ENCODE results near the gene CDC42SE2.

DNA sequence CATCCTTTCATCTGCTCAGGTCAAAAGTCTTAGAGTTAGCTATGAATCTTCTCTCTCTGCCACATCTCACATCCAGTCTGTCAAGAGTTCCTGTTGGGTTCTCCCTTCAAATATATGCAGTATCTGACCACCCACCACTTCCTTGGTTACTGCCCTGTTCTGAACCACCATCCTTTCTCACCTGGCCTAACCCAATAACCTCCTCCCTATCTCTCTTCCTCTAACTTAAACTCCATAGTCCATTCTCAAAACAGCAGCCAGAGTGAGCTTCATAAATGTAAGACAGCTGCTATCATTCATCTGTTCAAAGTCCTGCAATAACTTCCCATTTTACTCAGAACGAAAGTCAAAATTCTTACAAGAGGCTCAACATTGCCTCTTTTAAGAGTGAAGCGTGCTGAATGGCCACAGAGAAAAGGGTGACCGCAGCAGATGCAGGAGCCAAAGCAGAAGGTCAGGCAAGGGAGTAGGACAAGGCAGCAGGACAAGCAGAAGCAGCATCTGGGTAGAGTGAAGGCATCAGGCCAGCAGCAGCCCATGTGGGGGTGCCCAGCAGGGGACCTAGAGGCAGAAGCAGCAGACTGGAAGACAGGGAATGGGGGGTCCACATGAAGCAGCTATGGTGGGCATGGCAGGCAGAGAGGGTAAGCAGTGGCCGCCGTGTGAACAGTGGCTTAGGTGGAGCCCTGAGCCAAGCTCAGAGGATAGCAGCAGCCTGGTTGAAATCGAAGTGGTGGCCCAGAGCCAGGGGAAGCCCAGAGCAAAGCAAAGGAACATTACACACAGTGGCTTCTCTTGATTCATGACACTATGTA, 39.3 kb upstream of the CDC42SE2 start:
- TF ChIP-seq POLR2AphosphoS5 (IDR thresholded peaks at IDR 0.05; ENCODE audit: insufficient read depth in 1 of 2, low read depth in 1 of 2) = no peak
- TF ChIP-seq, protein P1, sequence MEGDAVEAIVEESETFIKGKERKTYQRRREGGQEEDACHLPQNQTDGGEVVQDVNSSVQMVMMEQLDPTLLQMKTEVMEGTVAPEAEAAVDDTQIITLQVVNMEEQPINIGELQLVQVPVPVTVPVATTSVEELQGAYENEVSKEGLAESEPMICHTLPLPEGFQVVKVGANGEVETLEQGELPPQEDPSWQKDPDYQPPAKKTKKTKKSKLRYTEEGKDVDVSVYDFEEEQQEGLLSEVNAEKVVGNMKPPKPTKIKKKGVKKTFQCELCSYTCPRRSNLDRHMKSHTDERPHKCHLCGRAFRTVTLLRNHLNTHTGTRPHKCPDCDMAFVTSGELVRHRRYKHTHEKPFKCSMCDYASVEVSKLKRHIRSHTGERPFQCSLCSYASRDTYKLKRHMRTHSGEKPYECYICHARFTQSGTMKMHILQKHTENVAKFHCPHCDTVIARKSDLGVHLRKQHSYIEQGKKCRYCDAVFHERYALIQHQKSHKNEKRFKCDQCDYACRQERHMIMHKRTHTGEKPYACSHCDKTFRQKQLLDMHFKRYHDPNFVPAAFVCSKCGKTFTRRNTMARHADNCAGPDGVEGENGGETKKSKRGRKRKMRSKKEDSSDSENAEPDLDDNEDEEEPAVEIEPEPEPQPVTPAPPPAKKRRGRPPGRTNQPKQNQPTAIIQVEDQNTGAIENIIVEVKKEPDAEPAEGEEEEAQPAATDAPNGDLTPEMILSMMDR (IDR thresholded peaks at IDR 0.05) = no peak
- no peak for TF ChIP-seq POLR2A (IDR thresholded peaks at IDR 0.05)
